LHCN-M2 (cell line): ENCODE data around the gene STPG2. TPM values are rescaled to one million over a fixed set of nuclear protein-coding genes. Genes with fewer than 3 reads are reported as not detected.
"Not testable (repeated sequence)": the region's sequence is repeated elsewhere in the genome, so short reads cannot be mapped to it uniquely, and the experiment has no call there.

Experiments used
- DNase-seq: peaks from one replicate; pipeline ENCODE4 v3.0.0-alpha.2; 2012; ENCODE audit warnings: low read depth
- total RNA-seq: library from RNA; depleted of rRNA; stranded (reverse); fragments of >200 nt; gene quantifications from 2 replicates; pipeline ENCODE4 v1.2.3, GENCODE V29; 2014

The STPG2 gene
- total RNA-seq, 1 experiment from 2014 or later, result 0.11 TPM

DNA sequence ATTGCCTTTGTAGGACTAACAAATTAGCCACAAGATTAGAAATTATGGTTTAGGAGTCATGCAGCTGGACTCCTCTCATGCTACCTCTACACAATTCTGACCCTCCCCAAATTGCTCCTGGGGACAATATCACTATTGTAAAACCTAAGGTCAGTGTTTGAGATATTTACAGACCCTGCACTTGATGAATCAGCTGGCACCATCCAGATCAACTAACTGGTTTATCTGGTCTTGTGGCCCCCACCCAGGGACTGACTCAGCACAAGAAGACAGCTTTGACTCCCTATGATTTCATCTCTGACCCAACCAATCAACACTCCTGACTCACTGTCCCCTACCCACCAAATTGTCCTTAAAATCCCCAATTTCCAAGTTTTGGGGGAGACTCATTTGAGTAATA lies 192.4 kb downstream of the STPG2 start:
- no peak for DNase-seq

DNA sequence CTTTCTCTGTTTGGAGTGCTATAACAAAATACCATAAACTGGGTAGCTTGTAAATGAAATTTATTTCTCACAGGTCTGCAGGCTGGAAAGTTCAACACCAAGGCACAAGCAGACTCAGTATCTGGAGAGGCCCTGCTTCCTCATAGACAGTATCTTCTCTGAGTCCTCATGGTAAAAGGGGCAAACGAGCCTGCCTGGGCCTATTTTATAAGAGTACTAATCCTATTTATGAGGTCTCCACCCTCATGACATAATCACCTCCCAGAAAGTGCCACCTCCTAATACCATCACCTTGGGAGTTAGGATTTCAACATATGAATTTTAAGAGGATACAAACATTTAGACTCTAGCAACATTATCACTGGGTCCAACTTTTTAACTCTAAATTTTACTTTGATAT lies 200.3 kb downstream of the STPG2 start:
- no peak for DNase-seq

DNA sequence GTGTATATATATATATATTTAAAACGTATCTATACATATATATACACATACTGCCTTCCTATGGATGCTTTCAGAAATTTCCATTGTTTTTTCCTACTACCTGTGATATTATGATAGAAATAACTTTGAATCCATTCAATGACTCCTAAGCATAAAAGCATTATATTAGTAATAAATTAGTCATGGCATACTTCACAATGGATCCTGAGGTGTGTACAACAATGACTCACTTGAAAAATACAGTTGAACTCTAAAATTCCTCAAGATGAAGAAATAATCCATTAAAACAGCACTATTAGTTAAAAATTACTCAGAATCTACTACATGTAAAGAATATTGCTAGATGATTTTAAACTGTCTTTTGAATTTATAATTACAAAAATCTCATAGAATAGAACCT lies 201.1 kb downstream of the STPG2 start:
- no peak for DNase-seq

DNA sequence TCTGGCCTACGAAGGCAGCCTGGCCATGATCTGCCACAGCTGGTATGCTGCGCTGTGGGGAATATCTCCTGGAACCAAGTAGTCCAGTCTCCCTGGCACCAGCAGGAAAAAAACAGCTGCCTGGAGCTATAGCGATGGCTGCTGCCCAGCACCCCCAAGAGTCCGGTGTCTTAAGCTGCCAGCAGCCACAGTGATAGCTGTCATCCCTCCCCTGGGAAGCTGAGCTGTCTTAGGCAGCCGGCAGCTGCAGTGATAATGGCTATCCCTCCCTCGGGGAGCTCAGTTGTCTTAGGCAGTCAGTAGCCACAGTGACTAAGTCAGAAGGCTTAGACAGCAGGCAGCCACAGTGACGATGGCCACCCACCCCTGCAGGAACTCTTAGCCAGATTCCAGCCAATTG lies 205.1 kb downstream of the STPG2 start:
- peak; percentile 23 for DNase-seq

DNA sequence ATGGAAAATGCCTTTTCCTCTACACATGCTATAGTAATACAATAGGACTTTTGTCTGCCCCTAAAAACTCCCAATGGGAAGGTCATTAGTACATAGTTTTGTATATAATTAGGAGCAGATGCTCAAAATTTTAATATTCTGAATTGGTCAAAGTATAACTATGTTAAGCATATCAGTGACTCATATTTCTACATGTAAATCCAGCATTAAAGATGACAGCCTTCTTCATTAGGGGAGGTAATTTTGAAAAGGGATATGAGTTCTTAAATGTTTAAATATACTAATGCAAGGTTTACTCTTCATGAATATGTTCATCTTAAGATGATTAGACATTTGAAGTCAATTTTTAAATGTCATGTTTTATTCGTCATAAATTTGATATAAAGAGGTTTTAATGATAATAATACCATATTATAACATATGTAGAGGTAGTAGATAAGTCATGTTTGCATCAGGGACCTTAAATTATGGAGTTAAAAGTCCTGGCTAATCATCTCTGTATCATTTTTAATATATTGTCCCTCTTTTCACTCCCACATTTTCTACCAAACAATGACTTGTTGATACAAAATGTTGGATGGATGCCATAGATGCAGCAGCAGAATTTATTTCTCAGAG lies 218.8 kb downstream of the STPG2 start:
- no peak for DNase-seq

DNA sequence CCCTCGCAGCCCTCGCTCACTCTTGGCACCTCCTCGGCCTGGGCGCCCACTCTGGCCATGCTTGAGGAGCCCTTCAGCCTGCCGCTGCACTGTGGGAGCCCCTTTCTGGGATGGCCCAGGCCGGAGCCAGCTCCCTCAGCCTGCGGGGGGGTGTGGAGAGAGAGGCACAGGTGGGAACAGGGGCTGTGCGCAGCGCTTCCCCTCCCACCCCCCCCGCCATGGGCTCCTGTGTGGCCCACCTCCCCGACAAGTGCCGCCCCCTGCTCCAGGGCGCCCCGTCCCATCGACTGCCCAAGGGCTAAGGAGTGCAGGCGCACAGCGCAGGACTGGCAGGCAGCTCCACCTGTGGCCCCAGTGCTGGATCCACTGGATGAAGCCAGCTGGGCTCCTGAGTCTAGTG lies 220.2 kb downstream of the STPG2 start:
- no peak for DNase-seq

DNA sequence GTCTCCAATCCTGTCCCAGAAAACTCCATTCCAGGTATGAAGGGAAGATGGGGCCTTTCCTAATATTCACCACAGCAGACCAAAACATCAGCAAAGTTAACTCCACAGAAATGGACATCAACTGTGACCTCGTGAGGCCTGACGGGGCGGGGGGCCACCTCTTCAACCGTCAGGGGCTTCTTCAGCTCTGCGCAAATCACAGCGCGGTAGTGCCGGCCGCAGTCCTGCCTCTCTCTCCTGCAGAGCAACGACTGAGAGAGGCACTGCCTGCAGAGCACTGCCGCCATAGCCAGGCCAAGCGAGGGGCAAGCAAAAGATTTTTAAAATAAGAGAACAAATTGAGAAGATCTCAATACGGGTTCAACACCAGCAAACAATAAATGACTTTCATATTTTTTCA lies 226.2 kb downstream of the STPG2 start:
- DNase-seq, result no peak

DNA sequence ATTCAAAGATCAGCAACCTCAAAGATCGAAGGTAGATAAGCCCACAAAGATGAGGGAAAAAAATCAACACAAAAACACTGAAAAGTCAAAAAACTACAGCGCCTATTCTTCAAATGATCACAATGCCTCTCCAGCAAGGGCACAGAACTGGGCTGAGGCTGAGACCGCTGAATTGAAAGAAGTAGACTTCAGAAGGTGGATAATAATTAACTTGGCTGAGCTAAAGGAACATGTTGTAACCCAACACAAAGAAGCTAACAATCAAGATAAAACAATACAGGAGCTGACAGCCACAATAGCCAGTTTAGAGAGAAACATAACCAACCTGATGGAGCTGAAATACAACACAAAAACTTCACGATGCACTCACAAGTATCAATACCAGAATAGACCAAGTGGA lies 231.1 kb downstream of the STPG2 start:
- DNase-seq, result no peak

DNA sequence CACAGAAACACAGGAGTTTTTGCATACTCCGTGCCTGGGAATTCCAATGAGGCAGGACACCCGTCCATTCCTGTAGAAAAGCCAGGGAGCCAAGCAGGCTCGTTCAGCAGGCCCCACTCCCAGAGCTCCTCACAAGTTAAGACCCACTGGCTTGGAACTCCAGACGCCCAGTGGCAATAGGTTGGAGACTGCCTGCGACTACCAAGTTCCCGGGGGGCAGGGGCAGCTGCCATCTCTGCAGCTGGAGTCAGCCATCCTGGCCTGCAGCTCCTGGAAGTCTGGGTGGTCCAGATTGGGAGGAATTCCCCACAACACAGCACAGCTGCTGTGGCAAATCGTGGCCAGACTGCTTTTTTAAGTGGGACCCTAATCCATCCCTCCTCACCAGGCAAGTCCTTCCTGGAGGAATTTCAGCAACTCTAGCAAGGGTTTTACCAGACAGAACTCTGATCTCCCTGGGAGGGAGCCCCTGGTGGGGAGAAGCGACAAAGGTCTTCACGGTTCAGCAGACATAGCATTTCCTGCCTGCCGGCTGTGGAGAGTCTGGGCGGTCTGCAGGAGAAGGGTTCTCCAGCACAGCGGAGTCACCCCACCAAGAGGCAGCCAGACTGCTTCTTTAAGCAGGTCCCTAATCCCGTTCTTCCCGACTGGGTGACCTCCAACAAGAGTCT lies 231.9 kb downstream of the STPG2 start:
- DNase-seq, result no peak

DNA sequence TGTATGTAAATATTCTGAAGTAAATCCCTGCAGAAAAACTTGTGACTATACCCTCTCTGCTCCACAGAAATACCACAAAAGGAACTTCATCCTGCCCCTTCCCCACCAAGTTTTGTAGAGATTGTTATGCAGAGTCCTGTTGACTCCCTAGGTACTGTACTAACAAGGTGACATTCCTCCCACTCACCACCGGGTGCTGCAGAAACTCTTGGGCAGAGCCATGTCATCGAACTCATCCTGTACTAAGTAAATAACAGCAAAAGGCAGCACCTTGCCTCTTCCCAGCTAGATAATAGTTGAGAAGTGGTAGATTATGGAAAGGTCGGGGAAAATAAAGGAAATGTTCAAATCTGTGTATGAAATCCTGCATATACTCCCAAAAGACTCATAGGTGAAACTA lies 233.3 kb downstream of the STPG2 start:
- no peak for DNase-seq

DNA sequence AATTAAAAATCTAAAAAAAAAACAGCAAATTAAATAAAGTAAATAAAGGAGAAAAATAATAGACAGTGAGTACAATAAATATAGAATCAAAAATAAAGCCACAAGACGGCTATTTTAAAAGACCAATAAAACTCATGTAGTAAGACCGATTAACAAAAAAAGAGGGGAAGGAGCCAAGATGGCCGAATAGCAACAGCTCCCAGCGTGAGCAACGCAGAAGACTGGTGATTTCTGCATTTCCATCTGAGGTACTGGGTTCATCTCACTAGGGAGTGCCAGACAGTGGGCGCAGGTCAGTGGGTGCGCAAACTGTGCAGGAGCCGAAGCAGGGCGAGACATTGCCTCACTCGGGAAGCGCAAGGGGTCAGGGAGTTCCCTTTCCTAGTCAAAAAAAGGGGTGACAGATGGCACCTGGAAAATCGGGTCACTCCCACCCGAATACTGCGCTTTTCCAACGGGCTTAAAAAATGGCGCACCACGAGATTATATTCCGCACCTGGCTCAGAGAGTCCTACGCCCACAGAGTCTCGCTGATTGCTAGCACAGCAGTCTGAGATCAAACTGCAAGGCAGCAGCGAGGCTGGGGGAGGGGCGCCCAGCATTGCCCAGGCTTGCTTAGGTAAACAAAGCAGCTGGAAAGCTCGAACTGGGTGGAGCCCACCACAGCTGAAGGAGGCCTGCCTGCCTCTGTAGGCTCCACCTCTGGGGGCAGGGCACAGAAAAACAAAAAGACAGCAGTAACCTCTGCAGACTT lies 239.7 kb downstream of the STPG2 start:
- DNase-seq, result not testable (repeated sequence)

DNA sequence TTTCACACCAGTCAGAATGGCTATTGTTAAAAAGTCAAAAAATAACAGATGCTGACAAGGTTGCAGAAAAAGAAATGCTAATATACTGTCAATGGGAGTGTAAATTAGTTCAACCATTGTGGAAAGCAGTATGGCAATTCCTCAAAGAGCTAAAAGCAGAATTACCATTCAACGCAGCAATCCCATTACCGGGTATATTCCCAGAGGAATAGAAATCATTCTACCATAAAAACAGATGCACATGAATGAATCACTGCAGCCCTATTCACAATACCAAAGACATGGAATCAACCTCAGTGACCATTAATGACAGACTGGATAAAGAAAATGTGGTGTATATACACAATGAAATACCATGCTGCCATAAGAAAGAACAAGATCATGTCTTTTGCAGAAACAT lies 243.0 kb downstream of the STPG2 start:
- no peak for DNase-seq

DNA sequence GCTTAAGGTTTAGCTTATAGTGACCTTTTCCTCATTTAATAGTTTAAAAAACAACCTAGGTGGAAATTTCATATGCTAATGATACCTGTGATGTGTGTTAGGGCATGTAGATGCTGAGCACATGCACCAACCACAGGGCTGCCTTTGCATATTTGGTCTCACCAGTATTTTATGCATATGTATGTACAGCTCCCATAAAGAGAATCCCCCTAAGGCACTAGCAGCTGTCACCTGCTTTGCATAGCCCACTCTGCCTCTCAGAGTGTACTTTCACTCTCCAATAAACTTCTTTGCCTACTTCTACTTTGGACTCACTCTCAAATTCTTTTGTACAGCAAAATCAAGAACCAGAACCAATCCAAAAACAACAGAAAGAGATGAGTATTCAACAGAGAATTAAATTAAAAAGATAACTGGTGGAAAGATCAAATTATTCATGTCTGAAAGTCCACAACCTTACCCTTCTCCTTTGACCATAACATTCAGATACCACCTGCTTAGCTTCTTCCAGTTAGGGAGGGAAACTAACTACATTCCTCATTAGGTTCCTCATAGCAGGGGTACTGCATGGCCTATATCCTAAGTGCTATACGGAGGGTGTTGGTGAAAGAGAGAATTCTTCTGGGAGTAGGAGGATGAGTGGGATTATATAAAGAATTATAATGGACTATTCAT lies 250.5 kb downstream of the STPG2 start:
- DNase-seq, result no peak

DNA sequence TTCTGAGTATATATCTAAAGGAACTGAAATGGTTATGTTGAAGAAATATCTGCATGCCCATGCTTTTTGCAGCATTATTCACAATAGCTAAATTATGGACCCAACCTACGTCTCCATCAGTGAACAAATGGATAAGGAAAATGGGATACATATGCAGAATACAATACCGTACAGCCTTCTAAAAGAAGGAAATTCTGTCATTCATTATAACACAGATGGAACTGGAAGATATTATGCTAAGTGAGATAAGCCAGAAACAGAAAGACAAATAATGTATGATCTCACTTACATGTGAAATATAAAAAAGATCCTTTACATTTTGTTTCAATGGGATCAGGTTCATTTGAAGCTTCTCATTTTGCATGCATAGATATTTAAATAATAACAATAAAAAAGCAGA lies 263.3 kb downstream of the STPG2 start:
- no peak for DNase-seq

DNA sequence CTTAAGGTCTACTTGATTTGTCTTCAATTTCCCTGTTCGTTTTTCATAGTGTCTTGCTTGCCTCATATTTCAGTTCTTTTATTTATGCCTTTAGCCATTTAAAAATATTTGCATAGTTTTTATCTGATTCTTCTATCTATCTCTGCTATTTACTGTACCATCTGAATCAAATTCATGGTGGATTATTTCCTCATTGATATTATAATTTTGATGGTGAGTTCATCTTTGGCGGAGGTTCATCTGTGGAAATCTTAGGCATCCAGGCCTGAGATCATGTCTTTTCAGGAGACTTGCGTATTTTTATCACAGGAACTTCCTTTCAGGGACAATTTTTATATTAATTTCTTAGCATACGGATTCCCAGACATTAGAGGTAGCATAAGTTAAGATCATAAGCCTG lies 275.2 kb downstream of the STPG2 start:
- no peak for DNase-seq

DNA sequence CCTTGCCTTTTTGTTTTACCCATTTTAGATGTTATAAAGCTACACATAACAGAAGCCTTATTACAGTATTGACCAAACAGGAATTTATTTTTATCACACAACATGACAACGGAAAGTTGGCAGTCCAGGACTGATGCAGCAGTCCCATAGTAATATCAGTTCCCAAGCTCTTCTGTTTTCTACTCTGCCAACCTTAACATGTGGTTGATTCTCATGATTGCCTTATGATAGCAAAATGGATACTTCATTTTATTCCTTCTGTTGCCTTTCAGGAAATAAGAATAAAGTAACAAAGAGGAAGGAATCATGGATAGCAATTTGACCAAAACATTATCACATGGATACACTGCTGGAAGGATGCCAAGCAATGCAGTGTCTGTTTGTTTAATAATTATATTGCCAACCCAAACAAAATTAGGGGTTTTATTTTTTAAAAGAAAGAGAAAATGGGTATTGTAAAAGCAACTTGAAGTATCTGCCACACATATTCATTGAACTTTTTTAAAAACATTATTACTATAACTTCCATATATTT lies 275.7 kb downstream of the STPG2 start:
- DNase-seq, result no peak

DNA sequence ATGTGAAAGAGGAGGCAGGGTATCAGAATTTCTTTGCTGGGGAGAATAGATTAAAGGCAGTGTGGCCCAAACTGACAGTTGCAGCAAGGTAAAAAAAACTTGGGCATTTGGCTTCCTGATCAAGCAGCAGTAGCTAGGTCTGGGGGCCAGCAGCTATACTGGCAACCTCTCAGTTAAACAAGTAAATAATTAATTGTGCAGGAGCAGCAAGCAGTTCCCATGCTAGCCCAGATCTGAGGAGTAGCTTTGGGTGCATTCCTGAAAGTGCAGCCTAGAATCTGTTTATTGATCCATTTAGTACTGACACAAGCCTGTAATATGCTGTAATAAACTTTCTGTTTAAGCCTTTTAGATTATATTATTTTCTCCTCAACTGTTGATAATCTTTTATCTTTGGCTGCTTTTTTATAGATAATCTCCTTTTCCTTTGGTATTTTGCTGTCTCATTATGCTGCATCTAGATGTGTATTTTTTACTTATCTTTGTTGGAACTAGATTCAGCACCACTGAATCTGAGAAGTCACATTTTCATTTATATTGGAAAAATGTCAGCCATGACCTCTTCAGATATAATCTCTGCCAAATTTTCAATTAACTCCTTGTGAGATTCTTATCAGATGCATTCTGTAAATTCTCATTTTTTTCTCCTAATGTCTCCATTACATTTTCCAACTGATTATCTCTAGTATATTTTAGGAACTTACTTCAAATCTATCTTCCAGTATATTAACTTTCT lies 276.3 kb downstream of the STPG2 start:
- DNase-seq, result no peak

DNA sequence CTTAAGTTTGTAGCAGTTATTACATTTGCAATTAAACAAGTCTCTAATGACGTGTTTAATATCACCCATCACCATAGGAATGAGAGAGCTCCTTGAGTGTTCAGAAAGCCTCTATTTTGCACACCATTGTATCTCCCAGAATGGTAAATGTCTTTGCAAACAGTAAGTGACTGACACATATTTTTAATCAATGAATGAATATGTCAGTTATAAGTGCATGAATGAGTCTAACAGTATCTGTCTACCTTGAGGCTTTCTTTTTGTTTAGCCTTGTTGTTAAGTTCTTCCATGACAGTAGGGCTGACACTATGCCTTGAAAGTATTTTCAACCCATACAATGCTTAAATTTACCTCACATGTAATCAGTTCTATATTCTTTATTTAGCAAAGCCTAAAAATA lies 292.2 kb downstream of the STPG2 start:
- DNase-seq, result no peak

DNA sequence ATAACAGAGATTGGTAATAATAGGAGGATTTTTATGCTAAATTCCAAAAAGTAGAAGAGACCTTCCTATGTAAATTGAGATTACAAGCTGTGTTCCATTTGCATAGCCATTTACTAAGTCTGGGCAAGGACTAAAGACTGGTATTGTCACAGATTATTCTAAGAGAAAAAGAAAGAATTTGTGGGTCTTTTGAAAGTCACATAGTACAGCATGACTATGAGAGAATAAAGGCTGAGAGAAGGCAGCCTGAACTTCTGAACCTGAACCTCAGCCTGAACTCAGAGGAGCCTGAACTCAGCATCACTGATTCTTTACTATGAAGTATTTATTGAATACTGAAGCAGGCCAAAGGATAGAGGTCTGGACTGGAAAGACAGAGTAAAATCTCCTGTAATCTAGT lies 297.5 kb downstream of the STPG2 start:
- no peak for DNase-seq

DNA sequence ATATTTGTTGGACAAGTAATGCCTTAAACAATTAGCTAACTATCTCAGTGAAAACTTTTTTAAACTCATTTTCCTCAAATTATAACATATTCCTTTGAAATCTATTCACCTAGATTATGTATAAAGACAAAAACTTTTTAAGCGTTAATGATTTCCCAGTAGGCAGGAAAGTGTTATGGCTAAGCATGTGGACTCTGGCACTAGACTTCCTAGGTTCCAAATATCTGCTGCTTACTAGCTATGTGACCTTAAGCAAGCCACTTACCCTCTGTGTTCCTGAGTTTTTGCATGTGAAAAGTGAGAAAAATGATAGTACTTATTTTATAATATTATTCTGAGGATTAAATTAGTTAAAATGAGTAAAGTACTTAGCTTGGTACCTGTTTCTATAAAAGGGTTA lies 301.8 kb downstream of the STPG2 start:
- no peak for DNase-seq

DNA sequence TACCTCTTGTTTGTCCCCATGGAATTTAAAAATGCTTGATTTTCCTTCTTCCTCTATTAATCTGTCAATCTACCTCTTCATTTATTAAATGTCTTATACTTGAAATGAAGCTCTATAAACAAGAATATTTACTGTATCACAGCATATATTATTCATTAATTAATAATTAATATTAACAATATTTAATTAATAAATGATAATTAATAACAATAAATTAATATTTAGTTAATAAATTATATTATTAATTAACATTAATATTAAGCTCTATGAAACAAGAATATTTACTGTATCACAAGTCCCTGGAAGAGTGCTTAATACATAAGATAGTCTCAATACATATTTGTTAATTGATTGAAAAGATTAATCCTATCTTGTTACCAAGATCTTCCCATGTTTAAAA lies 306.6 kb downstream of the STPG2 start:
- no peak for DNase-seq

DNA sequence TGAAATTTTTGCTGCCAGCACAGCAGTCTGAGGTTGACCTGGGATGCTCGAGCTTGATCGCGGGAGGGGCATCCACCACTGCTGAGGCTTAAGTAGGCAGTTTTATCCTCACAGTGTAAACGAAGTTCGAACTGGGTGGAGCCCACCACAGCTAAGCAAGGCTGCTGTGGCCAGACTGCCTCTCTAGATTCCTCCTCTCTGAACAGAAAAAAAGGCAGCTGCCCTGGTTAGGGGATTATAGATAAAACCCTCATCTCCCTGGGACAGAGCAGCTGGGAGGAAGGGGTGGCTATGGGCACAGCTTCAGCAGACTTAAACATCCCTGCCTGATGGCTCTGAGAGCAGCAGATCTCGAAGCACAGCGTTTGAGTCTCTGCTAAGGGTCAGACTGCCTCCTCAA lies 314.6 kb downstream of the STPG2 start:
- DNase-seq, result no peak
